HCT116 (cell line): ENCODE results near the gene MAGT1.

Source experiments
- CBX3 ChIP-seq: IDR thresholded peaks from 2 replicates; pipeline ENCODE4 v1.6.1; 2012; ENCODE audit warnings: low read depth
- CEBPB ChIP-seq: IDR thresholded peaks from 2 replicates; pipeline ENCODE4 v1.6.1; 2012; ENCODE audit warnings: low read depth
- CTCF ChIP-seq, 3 experiments: fragments of 200-600 bp in 1 of 3; sonication (generic) in 1 of 3; IDR thresholded peaks in 2 of 3; conservative IDR thresholded peaks in 1 of 3; 2 replicates each; pipeline ENCODE4 v1.5.1; 2012 to 2017; ENCODE audit warnings: low read depth in 2 of 3, low read length in 2 of 3, antibody characterized with exemption in 1 of 3, borderline replicate concordance in 1 of 3, control low read depth in 1 of 3, mild to moderate bottlenecking in 1 of 3, mixed read lengths in 1 of 3, mixed run types in 1 of 3, moderate library complexity in 1 of 3; ENCODE audit not compliant: insufficient read depth in 1 of 3
- EGR1 ChIP-seq: IDR thresholded peaks from 2 replicates; pipeline ENCODE4 v1.6.1; 2012; ENCODE audit warnings: low read depth
- ELF1 ChIP-seq: IDR thresholded peaks from 2 replicates; pipeline ENCODE4 v1.6.1; 2012; ENCODE audit warnings: low read depth, borderline replicate concordance
- EZH2 ChIP-seq: fragments of 200-600 bp; sonication (generic); IDR thresholded peaks from 2 replicates; pipeline ENCODE4 v1.6.1; 2017; ENCODE audit warnings: antibody characterized with exemption, mixed run types
- EZH2phosphoT487 ChIP-seq: fragments of 200-600 bp; IDR thresholded peaks from 2 replicates; pipeline ENCODE4 v1.6.1; 2018; ENCODE audit warnings: antibody characterized with exemption, borderline replicate concordance
- MAX ChIP-seq: IDR thresholded peaks from 2 replicates; pipeline ENCODE4 v1.6.1; 2012
- POLR2A ChIP-seq: IDR thresholded peaks from 2 replicates; pipeline ENCODE4 v1.7.0; 2011; ENCODE audit warnings: borderline replicate concordance; ENCODE audit not compliant: insufficient read depth, insufficient read length; ENCODE audit errors: extremely low read depth
- POLR2AphosphoS5 ChIP-seq: IDR thresholded peaks from 2 replicates; pipeline ENCODE4 v1.6.1; 2011; ENCODE audit warnings: mild to moderate bottlenecking, low read depth, low read length, moderate library complexity
- RAD21 ChIP-seq: IDR thresholded peaks from 2 replicates; pipeline ENCODE4 v1.6.1; 2012; ENCODE audit warnings: low read depth, mild to moderate bottlenecking
- SP1 ChIP-seq: IDR thresholded peaks from 2 replicates; pipeline ENCODE4 v1.6.1; 2012; ENCODE audit warnings: low read depth
- TCF7L2 ChIP-seq: IDR thresholded peaks from 2 replicates; pipeline ENCODE4 v1.7.0; 2011; ENCODE audit warnings: borderline replicate concordance, inconsistent platforms; ENCODE audit not compliant: insufficient read depth, insufficient read length; ENCODE audit errors: extremely low read depth
- TF ChIP-seq, protein P1 (sequence below): IDR thresholded peaks from 2 replicates; pipeline ENCODE4 v1.6.1; 2012; ENCODE audit warnings: low read depth

DNA sequence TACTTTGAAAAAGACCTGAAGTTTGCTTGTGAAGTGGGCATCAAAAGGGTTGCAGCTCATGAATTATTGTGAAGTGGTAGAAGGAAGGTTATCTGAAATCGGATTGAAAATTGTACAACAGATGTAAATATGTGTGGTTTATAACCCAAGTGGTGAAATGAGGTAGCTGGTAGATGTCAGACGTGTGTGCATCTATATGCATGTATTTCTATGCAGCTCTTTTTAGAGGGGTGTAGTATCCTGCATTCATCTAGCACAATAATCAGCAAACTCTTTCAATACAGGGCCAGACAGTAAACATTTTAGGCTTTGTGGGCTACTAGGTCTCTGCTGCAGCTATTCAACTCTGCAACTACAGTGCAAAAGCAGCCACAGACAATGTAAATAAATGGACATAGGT lies 118.6 kb downstream of the MAGT1 start:
- TF ChIP-seq MAX (no peak), RAD21 (no peak), SP1 (no peak), CTCF (IDR thresholded peaks at IDR 0.05 in 2 of 3, conservative IDR thresholded peaks at IDR 0.05 in 1 of 3; ENCODE audit: borderline replicate concordance in 1 of 3, insufficient read depth in 1 of 3, low read depth in 2 of 3, low read length in 2 of 3) (no peak), POLR2A (no peak), EGR1 (no peak), EZH2phosphoT487 (no peak), POLR2AphosphoS5 (no peak), CEBPB (no peak), EZH2 (no peak), ELF1 (no peak), TCF7L2 (no peak), CBX3 (no peak)
- TF ChIP-seq, protein P1, sequence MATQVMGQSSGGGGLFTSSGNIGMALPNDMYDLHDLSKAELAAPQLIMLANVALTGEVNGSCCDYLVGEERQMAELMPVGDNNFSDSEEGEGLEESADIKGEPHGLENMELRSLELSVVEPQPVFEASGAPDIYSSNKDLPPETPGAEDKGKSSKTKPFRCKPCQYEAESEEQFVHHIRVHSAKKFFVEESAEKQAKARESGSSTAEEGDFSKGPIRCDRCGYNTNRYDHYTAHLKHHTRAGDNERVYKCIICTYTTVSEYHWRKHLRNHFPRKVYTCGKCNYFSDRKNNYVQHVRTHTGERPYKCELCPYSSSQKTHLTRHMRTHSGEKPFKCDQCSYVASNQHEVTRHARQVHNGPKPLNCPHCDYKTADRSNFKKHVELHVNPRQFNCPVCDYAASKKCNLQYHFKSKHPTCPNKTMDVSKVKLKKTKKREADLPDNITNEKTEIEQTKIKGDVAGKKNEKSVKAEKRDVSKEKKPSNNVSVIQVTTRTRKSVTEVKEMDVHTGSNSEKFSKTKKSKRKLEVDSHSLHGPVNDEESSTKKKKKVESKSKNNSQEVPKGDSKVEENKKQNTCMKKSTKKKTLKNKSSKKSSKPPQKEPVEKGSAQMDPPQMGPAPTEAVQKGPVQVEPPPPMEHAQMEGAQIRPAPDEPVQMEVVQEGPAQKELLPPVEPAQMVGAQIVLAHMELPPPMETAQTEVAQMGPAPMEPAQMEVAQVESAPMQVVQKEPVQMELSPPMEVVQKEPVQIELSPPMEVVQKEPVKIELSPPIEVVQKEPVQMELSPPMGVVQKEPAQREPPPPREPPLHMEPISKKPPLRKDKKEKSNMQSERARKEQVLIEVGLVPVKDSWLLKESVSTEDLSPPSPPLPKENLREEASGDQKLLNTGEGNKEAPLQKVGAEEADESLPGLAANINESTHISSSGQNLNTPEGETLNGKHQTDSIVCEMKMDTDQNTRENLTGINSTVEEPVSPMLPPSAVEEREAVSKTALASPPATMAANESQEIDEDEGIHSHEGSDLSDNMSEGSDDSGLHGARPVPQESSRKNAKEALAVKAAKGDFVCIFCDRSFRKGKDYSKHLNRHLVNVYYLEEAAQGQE: no peak
